NCI-H748 treated with DMSO at 0.1 percent for 48 hours (cell line): ENCODE measurements around the gene ADIPOR2.
"Not testable (repeated sequence)": the region's sequence is repeated elsewhere in the genome, so short reads cannot be mapped to it uniquely, and the experiment has no call there.

Experiments
- DNase-seq: peaks from one replicate; lab custom pipeline; 2025; lab: John Stamatoyannopoulos, UW

The ADIPOR2 gene

GRCh38 chr12:1705774-1706631 is 15.1 kb downstream of the ADIPOR2 start:
- no peak for DNase-seq

GRCh38 chr12:1706632-1706980 is 15.7 kb downstream of the ADIPOR2 start:
- no peak for DNase-seq

- DNase-seq = no peak
Measured at GRCh38 chr12:1707051-1707450, 16.2 kb downstream of the ADIPOR2 start.

GRCh38 chr12:1709968-1710367 is 19.1 kb downstream of the ADIPOR2 start:
- DNase-seq = not testable (repeated sequence)

- DNase-seq = not testable (repeated sequence)
Measured at GRCh38 chr12:1710870-1711269, 20.0 kb downstream of the ADIPOR2 start.

- DNase-seq = not testable (repeated sequence)
Measured at GRCh38 chr12:1711536-1712211, 20.8 kb downstream of the ADIPOR2 start.

GRCh38 chr12:1712305-1712704 is 21.4 kb downstream of the ADIPOR2 start:
- DNase-seq = not testable (repeated sequence)

- DNase-seq = not testable (repeated sequence)
Measured at GRCh38 chr12:1712852-1713251, 22.0 kb downstream of the ADIPOR2 start.

- not testable (repeated sequence) for DNase-seq
Measured at GRCh38 chr12:1713783-1714348, 23.0 kb downstream of the ADIPOR2 start.

GRCh38 chr12:1715459-1715858 is 24.6 kb downstream of the ADIPOR2 start:
- DNase-seq = not testable (repeated sequence)

- DNase-seq = no peak
Measured at GRCh38 chr12:1716215-1716862, 25.5 kb downstream of the ADIPOR2 start.

GRCh38 chr12:1716911-1717310 is 26.0 kb downstream of the ADIPOR2 start:
- no peak for DNase-seq

- no peak for DNase-seq
Measured at GRCh38 chr12:1719139-1719538, 28.3 kb downstream of the ADIPOR2 start.

- DNase-seq = no peak
Measured at GRCh38 chr12:1720494-1720893, 29.6 kb downstream of the ADIPOR2 start.

GRCh38 chr12:1723721-1724120 is 32.9 kb downstream of the ADIPOR2 start:
- DNase-seq = no peak

GRCh38 chr12:1724250-1724649 is 33.4 kb downstream of the ADIPOR2 start:
- no peak for DNase-seq

GRCh38 chr12:1726753-1727152 is 35.9 kb downstream of the ADIPOR2 start:
- DNase-seq = no peak

GRCh38 chr12:1728824-1729223 is 38.0 kb downstream of the ADIPOR2 start:
- DNase-seq = no peak

- no peak for DNase-seq
Measured at GRCh38 chr12:1731019-1731687, 40.3 kb downstream of the ADIPOR2 start.

- not testable (repeated sequence) for DNase-seq
Measured at GRCh38 chr12:1731688-1732078, 40.8 kb downstream of the ADIPOR2 start.

- no peak for DNase-seq
Measured at GRCh38 chr12:1732914-1733313, 42.0 kb downstream of the ADIPOR2 start.

GRCh38 chr12:1733712-1734111 is 42.8 kb downstream of the ADIPOR2 start:
- not testable (repeated sequence) for DNase-seq
